Ascending aorta (tissue), 2 donors: ENCODE results near the gene TPRG1. TPM values are rescaled to one million over a fixed set of nuclear protein-coding genes. Genes with fewer than 3 reads are reported as not detected.

Experiments used
- DNase-seq, 2 donors: peaks; one replicate each; pipeline ENCODE4 v3.0.0-alpha.2; 2019; ENCODE audit warnings: low spot score in 2 of 2
- H3K27ac ChIP-seq, 2 donors: fragments of 200-600 bp; sonication (generic); one replicate each; pipeline ENCODE4 v1.5.1; 2016 to 2017; ENCODE audit warnings: mild to moderate bottlenecking in 1 of 2
- H3K27me3 ChIP-seq: fragments of 200-600 bp; sonication (generic); one replicate; pipeline ENCODE4 v1.5.1; 2017
- H3K36me3 ChIP-seq, 2 donors: fragments of 200-600 bp; sonication (generic); one replicate each; pipeline ENCODE4 v1.5.1; 2016
- H3K4me1 ChIP-seq, 2 donors: fragments of 200-600 bp; sonication (generic); one replicate each; pipeline ENCODE4 v1.5.1; 2016 to 2017; ENCODE audit warnings: mild to moderate bottlenecking in 1 of 2
- H3K4me3 ChIP-seq, 2 donors: fragments of 200-600 bp; sonication (generic); one replicate each; pipeline ENCODE4 v1.5.1; 2016 to 2017; ENCODE audit warnings: mild to moderate bottlenecking in 1 of 2
- H3K9me3 ChIP-seq, 2 donors: fragments of 200-600 bp; sonication (generic); one replicate each; pipeline ENCODE4 v1.5.1; 2016
- intact Hi-C: fragments of 100-400 bp; cut with DNase I; formaldehyde crosslinking; loops from one replicate; pipeline ENCODE4 v1.15.1; 2023
- total RNA-seq: library from RNA; depleted of rRNA; stranded (reverse); fragments of >200 nt; gene quantifications from one replicate; pipeline ENCODE4 v1.1.0, GENCODE V29; 2016
- TF ChIP-seq, protein P1 (sequence below), 3 experiments: fragments of 200-600 bp in 2 of 3; fragments of 450-650 bp in 1 of 3; sonication (generic) in 2 of 3; IDR thresholded peaks; one replicate each; pipeline ENCODE4 v1.5.1; 2016 to 2019; ENCODE audit warnings: antibody characterized with exemption in 3 of 3, mild to moderate bottlenecking in 1 of 3, moderate library complexity in 1 of 3

TPRG1 gene, protein sequence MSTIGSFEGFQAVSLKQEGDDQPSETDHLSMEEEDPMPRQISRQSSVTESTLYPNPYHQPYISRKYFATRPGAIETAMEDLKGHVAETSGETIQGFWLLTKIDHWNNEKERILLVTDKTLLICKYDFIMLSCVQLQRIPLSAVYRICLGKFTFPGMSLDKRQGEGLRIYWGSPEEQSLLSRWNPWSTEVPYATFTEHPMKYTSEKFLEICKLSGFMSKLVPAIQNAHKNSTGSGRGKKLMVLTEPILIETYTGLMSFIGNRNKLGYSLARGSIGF
- 6.4 TPM for total RNA-seq

DNA sequence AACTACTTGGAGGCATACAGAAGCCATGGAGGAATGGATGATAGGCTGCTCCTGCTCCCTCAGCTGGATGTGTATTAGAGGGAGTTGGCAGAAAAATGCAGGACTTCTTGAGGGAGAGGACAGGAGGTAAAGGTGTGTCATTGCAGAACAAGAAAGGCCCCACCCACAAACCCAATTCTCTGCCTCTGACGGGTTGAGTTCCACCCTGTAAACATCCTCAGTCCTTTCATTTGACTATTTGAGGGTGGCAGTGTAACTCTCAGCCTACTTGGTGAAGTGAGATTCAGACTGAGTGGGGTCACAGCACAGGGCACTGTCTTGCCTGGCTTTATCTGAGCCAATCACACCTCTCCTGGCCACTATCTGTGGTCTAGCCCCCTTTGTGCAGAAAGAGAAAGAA lies at the start of gene TPRG1:
Gene TPRG1, plus strand, starts transcription at position 265 of the 400 bp plus-strand sequence. CDS start 35,414 bp downstream, outside the sequence.
- intact Hi-C loops: no loop called here
- Histone ChIP-seq H3K27me3 (no peaks in the 10 kb centered on the region), H3K9me3 (no peaks in the 10 kb centered on the region), H3K4me1 (no peaks in the 10 kb centered on the region), H3K27ac (no peak within 1 kb of the TSS), H3K4me3 (no peak within 1 kb of the TSS), H3K36me3 (no peaks in the 10 kb centered on the region)
- no peak for DNase-seq
- TF ChIP-seq, protein P1, sequence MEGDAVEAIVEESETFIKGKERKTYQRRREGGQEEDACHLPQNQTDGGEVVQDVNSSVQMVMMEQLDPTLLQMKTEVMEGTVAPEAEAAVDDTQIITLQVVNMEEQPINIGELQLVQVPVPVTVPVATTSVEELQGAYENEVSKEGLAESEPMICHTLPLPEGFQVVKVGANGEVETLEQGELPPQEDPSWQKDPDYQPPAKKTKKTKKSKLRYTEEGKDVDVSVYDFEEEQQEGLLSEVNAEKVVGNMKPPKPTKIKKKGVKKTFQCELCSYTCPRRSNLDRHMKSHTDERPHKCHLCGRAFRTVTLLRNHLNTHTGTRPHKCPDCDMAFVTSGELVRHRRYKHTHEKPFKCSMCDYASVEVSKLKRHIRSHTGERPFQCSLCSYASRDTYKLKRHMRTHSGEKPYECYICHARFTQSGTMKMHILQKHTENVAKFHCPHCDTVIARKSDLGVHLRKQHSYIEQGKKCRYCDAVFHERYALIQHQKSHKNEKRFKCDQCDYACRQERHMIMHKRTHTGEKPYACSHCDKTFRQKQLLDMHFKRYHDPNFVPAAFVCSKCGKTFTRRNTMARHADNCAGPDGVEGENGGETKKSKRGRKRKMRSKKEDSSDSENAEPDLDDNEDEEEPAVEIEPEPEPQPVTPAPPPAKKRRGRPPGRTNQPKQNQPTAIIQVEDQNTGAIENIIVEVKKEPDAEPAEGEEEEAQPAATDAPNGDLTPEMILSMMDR (IDR thresholded peaks at IDR 0.05): no peak

DNA sequence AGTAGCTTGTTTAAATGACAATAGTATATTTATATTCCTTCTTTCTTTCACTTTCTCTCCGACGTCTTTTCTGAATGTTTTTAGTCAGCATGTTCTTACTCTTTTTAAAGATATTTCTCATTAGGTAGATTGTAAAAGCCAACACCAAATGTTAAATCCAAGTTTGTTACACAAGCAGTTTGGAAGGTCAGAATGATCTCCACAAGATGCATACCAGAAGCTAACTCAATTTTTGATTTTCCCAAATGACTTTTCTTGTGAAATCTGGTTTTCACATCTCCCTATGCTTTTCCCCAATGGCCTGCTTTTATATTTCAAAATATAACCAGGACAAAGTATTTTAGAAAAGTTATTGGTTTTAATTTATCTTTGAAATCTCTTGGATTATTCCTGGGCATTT lies 49.7 kb upstream of the TPRG1 start:
- Histone ChIP-seq H3K4me1 (peaks cover 2 to 9% of the 10 kb centered on the region in 2 donors), H3K36me3 (no peaks in the 10 kb centered on the region), H3K27ac (peak overlapping the region; percentile 28 to 44), H3K27me3 (no peaks in the 10 kb centered on the region), H3K4me3 (peak overlapping the region; percentile 35 to 47), H3K9me3 (no peaks in the 10 kb centered on the region)
- intact Hi-C loops: no loop called here
- no peak for DNase-seq
- TF ChIP-seq, protein P1 (IDR thresholded peaks at IDR 0.05): no peak

DNA sequence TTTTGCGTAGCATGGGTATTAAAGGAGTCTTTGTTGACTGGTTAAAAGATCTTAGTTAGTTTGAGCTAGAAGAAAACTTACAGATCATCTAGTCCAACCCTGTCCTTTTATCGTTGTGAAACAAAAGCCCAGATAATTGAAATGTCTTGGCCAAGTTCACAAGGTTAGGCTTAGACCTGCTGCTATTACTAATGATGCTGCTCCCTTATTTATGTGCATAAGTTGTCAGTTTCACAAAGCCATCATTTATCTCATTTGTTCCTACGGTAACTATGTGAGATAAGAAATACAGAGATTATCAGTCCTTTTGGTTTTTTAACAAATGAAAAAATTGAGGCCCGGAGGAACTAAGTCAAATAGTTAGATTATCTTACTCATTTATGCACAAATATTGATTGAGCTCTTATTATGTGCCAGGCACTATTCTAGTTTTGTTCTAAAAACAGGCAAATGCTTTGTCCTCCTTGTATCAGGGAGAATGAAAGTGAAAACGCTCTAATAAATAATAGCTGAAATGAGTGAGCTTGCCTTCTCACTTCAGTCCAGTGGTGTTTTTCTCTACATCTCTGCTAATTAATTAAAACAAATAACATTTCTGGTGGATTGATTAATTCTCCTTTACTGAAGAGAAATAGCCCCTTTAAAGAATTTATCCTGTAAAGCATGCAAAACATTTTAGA lies 49.1 kb upstream of the TPRG1 start:
- H3K36me3 ChIP-seq: no peaks in the 10 kb centered on the region
- peak overlapping the region; percentile 28 to 44 for H3K27ac ChIP-seq
- DNase-seq: no peak
- TF ChIP-seq, protein P1 (IDR thresholded peaks at IDR 0.05): no peak
- H3K4me1 ChIP-seq: peaks cover 2 to 9% of the 10 kb centered on the region in 2 donors
- H3K9me3 ChIP-seq: no peaks in the 10 kb centered on the region
- intact Hi-C loops: no loop called here
- peak overlapping the region; percentile 35 to 47 for H3K4me3 ChIP-seq
- no peaks in the 10 kb centered on the region for H3K27me3 ChIP-seq

DNA sequence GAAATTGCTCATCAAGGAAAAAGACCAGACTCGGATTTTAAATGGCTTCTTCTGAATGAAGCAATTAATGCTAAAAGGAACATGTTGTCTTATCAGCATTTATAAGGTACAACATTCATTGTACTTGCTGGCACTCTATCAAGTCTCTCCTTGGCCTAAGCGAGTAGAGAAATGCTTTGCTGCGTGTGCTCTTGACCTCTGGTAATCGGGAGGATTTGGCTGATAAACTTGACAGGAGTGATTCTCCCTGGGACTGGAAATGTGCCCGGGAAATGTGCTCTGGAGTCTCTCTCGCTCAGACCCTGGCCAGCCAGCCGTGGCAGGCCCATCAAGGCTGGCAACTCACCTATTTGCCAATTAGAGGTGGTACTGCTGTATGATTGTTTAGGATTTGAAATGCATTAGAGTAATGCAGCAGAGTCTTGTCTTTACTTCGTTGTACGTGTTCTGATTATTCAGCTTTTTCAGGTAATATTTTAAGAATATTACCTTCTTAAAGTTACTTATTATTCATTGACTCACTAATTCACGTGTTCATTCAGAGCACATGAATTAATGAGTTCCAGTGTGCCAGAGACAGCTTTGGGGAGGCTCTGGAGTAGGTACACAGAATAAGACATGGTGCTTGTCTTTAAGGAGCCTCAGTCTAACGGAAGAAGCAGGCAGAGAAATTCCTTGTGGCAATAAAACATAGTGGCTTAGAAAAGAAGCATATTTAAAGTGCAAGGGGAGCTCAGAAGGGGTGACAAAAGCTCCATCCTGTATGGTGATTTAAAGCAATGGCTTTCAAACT lies 48.0 kb upstream of the TPRG1 start:
- no peaks in the 10 kb centered on the region for H3K36me3 ChIP-seq
- no peaks in the 10 kb centered on the region for H3K27me3 ChIP-seq
- peaks cover 2 to 9% of the 10 kb centered on the region in 2 donors for H3K4me1 ChIP-seq
- H3K4me3 ChIP-seq: peak overlapping the region in 1 of 2 donors; percentile 47
- intact Hi-C loops: no loop called here
- no peaks in the 10 kb centered on the region for H3K9me3 ChIP-seq
- DNase-seq: no peak
- TF ChIP-seq, protein P1 (IDR thresholded peaks at IDR 0.05): no peak
- peak overlapping the region; percentile 10 to 46 for H3K27ac ChIP-seq

DNA sequence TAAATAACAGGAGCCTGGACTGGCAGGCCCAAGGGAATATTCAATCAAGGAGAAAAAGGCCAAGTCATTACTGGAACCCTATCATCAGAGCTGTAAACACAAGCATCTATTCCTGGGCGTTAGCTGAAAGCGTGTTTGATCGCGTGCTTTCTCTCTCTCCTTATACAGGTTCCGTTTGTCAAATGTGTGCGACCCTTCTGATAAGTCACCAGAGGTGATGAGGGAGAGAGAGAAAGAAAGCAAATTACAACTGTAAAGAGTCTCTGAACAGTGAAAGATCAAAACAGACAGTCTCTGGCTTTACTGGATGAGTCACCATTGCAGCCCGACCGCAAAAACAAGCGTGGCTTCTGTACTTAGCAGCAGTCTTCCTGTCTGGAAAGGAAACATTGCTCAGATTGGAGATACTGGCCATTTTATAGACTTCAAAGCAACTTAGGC lies 39.5 kb upstream of the TPRG1 start:
- H3K36me3 ChIP-seq: peaks cover 0 to 5% of the 10 kb centered on the region in 2 donors
- no peaks in the 10 kb centered on the region for H3K4me1 ChIP-seq
- H3K4me3 ChIP-seq: no peak overlapping the region
- no peak overlapping the region for H3K27ac ChIP-seq
- H3K27me3 ChIP-seq: no peaks in the 10 kb centered on the region
- H3K9me3 ChIP-seq: no peaks in the 10 kb centered on the region
- intact Hi-C loops: loop anchor here (5.0 kb wide), 1 partner anchor 155 kb away; no protein-coding TSS in a partner anchor
- DNase-seq: peak in 1 of 2 donors; percentile 68
- TF ChIP-seq, protein P1 (IDR thresholded peaks at IDR 0.05): no peak
